Measurements from ENCODE around the gene CASR. TPM values are rescaled to one million over a fixed set of nuclear protein-coding genes. Genes with fewer than 3 reads are reported as not detected.

CASR gene
- total RNA-seq, 2 experiments from 2014 or later, result 0.04 TPM; not detected in 1

DNA sequence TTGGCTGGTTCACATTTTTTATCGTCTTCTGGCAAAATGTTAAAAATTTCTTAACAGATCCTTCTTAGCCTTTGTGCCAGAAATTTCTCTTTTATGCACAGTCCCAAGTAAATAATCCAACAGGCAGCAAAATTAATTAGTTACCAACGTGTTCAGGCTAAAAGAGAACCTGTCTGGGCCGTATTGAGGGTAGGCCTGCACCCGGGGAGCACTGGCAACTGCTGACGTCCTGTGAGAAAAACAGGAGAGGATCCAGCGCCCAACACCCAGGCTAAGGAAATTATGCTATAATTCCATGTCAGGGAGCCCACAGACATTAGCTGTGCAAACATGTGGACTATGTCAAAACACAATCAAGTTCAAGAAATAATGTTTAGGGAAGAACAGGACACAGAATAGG lies 110.9 kb downstream of the CASR start:
- no TSS peak for BruUV-seq (replicated peaks)
- no peak for DNase-seq (ENCODE audit: low spot score)
- Histone ChIP-seq H3K4me1 (ENCODE audit: insufficient read depth, low read length, poor library complexity, severe bottlenecking) (peaks cover 5% of the 10 kb centered on the region), H4K20me1 (ENCODE audit: insufficient read depth, low read length) (no peaks in the 10 kb centered on the region), H3K9me2 (ENCODE audit: insufficient read depth, low read length) (no peaks in the 10 kb centered on the region), H2AFZ (ENCODE audit: low read length) (no peak overlapping the region; the same call in 1 of the 2 replicates), H3K4me3 (ENCODE audit: low read depth, low read length, poor library complexity, severe bottlenecking) (no peak overlapping the region), H3K27ac (ENCODE audit: low read depth, low read length, poor library complexity, severe bottlenecking) (no peak overlapping the region), H3K4me2 (ENCODE audit: low read length) (no peak overlapping the region), H3K79me2 (ENCODE audit: insufficient read depth, low read depth, low read length) (no peaks in the 10 kb centered on the region), H3K9me3 (ENCODE audit: low read length) (no peaks in the 10 kb centered on the region), H3K36me3 (ENCODE audit: insufficient read depth, low read length) (no peaks in the 10 kb centered on the region)
- TF ChIP-seq, protein P1, sequence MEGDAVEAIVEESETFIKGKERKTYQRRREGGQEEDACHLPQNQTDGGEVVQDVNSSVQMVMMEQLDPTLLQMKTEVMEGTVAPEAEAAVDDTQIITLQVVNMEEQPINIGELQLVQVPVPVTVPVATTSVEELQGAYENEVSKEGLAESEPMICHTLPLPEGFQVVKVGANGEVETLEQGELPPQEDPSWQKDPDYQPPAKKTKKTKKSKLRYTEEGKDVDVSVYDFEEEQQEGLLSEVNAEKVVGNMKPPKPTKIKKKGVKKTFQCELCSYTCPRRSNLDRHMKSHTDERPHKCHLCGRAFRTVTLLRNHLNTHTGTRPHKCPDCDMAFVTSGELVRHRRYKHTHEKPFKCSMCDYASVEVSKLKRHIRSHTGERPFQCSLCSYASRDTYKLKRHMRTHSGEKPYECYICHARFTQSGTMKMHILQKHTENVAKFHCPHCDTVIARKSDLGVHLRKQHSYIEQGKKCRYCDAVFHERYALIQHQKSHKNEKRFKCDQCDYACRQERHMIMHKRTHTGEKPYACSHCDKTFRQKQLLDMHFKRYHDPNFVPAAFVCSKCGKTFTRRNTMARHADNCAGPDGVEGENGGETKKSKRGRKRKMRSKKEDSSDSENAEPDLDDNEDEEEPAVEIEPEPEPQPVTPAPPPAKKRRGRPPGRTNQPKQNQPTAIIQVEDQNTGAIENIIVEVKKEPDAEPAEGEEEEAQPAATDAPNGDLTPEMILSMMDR (conservative IDR thresholded peaks at IDR 0.05; ENCODE audit: low read length), result no peak
- TF ChIP-seq EZH2phosphoT487 (IDR thresholded peaks at IDR 0.05; ENCODE audit: borderline replicate concordance, low read depth, low read length), result no peak
- POLR2A ChIA-PET, result interaction anchor here (1.1 kb wide), 1 partner anchor 217 kb away, joined by 3 read pairs; no protein-coding TSS in a partner anchor
- intact Hi-C loops (cut with micrococcal nuclease; ENCODE audit: unreplicated experiment), result no loop called here
- CTCF ChIA-PET (ENCODE audit: unreplicated experiment), result no interaction called here

GRCh38 chr3:122295266-122296062 lies 112.0 kb downstream of the CASR start:
- no peaks in the 10 kb centered on the region for H3K9me2 ChIP-seq (ENCODE audit: insufficient read depth, low read length)
- H2AFZ ChIP-seq (ENCODE audit: low read length), result peak overlapping the region; percentile 54
- no peaks in the 10 kb centered on the region for H4K20me1 ChIP-seq (ENCODE audit: insufficient read depth, low read length)
- peaks cover 6% of the 10 kb centered on the region; the same call in 1 of the 2 replicates for H3K9me3 ChIP-seq (ENCODE audit: low read length)
- H3K4me1 ChIP-seq (ENCODE audit: insufficient read depth, low read length, poor library complexity, severe bottlenecking), result peaks cover 5% of the 10 kb centered on the region
- H3K4me3 ChIP-seq (ENCODE audit: low read depth, low read length, poor library complexity, severe bottlenecking), result no peak overlapping the region
- H3K79me2 ChIP-seq (ENCODE audit: insufficient read depth, low read depth, low read length), result no peaks in the 10 kb centered on the region
- H3K36me3 ChIP-seq (ENCODE audit: insufficient read depth, low read length), result no peaks in the 10 kb centered on the region
- no peak overlapping the region for H3K27ac ChIP-seq (ENCODE audit: low read depth, low read length, poor library complexity, severe bottlenecking)
- ChIA-PET CTCF (ENCODE audit: unreplicated experiment) (no interaction called here), POLR2A (interaction anchor here (1.0 kb wide), 1 partner anchor 19 kb away, joined by 3 read pairs; no protein-coding TSS in a partner anchor)
- H3K4me2 ChIP-seq (ENCODE audit: low read length), result no peak overlapping the region
- no peak for DNase-seq (ENCODE audit: low spot score)
- TF ChIP-seq, protein P1 (conservative IDR thresholded peaks at IDR 0.05; ENCODE audit: low read length), result no peak
- BruUV-seq (replicated peaks), result no TSS peak
- intact Hi-C loops (cut with micrococcal nuclease; ENCODE audit: unreplicated experiment), result no loop called here

- no TSS peak for BruUV-seq (replicated peaks)
- Histone ChIP-seq H3K4me1 (ENCODE audit: insufficient read depth, low read length, poor library complexity, severe bottlenecking) (peaks cover 10% of the 10 kb centered on the region), H3K36me3 (ENCODE audit: insufficient read depth, low read length) (no peaks in the 10 kb centered on the region), H4K20me1 (ENCODE audit: insufficient read depth, low read length) (no peaks in the 10 kb centered on the region), H3K4me2 (ENCODE audit: low read length) (no peak overlapping the region), H3K4me3 (ENCODE audit: low read depth, low read length, poor library complexity, severe bottlenecking) (no peak overlapping the region), H2AFZ (ENCODE audit: low read length) (peak overlapping the region; percentile 67; the same call in 1 of the 2 replicates), H3K27ac (ENCODE audit: low read depth, low read length, poor library complexity, severe bottlenecking) (no peak overlapping the region), H3K9me2 (ENCODE audit: insufficient read depth, low read length) (no peaks in the 10 kb centered on the region), H3K79me2 (ENCODE audit: insufficient read depth, low read depth, low read length) (no peaks in the 10 kb centered on the region), H3K9me3 (ENCODE audit: low read length) (peaks cover 9% of the 10 kb centered on the region; the same call in 1 of the 2 replicates)
- TF ChIP-seq, protein P1 (conservative IDR thresholded peaks at IDR 0.05; ENCODE audit: low read length), result no peak
- TF ChIP-seq EZH2phosphoT487 (IDR thresholded peaks at IDR 0.05; ENCODE audit: borderline replicate concordance, low read depth, low read length), result no peak
- intact Hi-C loops (cut with micrococcal nuclease; ENCODE audit: unreplicated experiment), result no loop called here
- POLR2A ChIA-PET, result no interaction called here
- DNase-seq (ENCODE audit: low spot score), result no peak
- CTCF ChIA-PET (ENCODE audit: unreplicated experiment), result no interaction called here
These were observed 114.8 kb downstream of the CASR start for GRCh38 chr3:122298239-122298638.
